Sigmoid colon (tissue), 7 donors: ENCODE results near the gene PLEKHG4B. TPM values are rescaled to one million over a fixed set of nuclear protein-coding genes. Genes with fewer than 3 reads are reported as not detected.
"Not testable (repeated sequence)": the region's sequence is repeated elsewhere in the genome, so short reads cannot be mapped to it uniquely, and the experiment has no call there.

Experiments
- DNase-seq: peaks from one replicate; pipeline ENCODE4 v3.0.0-alpha.2; 2019
- H3K27ac ChIP-seq, 4 donors: fragments of 200-600 bp; sonication (generic); one replicate each; pipeline ENCODE4 v1.5.1; 2016 to 2019; ENCODE audit warnings: mild to moderate bottlenecking in 1 of 4
- H3K27me3 ChIP-seq, 3 donors: fragments of 200-600 bp; sonication (generic); one replicate each; pipeline ENCODE4 v1.5.1; 2019; ENCODE audit warnings: mild to moderate bottlenecking in 1 of 3
- H3K36me3 ChIP-seq, 4 donors: fragments of 200-600 bp; sonication (generic); one replicate each; pipeline ENCODE4 v1.5.1; 2016 to 2019
- H3K4me1 ChIP-seq, 4 donors: fragments of 200-600 bp; sonication (generic); one replicate each; pipeline ENCODE4 v1.5.1; 2017 to 2019
- H3K4me3 ChIP-seq, 4 donors: fragments of 200-600 bp; sonication (generic); one replicate each; pipeline ENCODE4 v1.5.1; 2017 to 2019; ENCODE audit warnings: mild to moderate bottlenecking in 2 of 4, moderate library complexity in 1 of 4
- H3K9me3 ChIP-seq, 4 donors: fragments of 200-600 bp in 3 of 4; sonication (generic) in 3 of 4; one replicate each; pipeline versions ENCODE4 v1.5.1 to v1.6.1; 2013 to 2019
- CTCF ChIP-seq, 4 experiments: fragments of 450-650 bp in 3 of 4; fragments of 200-600 bp in 1 of 4; IDR thresholded peaks; one replicate each; pipeline ENCODE4 v1.5.1; 2016 to 2019; ENCODE audit warnings: antibody characterized with exemption in 4 of 4, mild to moderate bottlenecking in 3 of 4, moderate library complexity in 2 of 4
- EP300 ChIP-seq, 4 donors: sonication (generic); formaldehyde crosslinking; IDR thresholded peaks; one replicate each; pipeline ENCODE4 v1.6.1; 2017; ENCODE audit warnings: antibody characterized with exemption in 4 of 4
- POLR2A ChIP-seq, 2 donors: fragments of 450-650 bp; IDR thresholded peaks; one replicate each; pipeline ENCODE4 v1.6.1; 2016; ENCODE audit warnings: antibody characterized with exemption in 2 of 2, mild to moderate bottlenecking in 2 of 2, moderate library complexity in 2 of 2
- POLR2AphosphoS5 ChIP-seq, 4 donors: sonication (generic); formaldehyde crosslinking; IDR thresholded peaks; one replicate each; pipeline ENCODE4 v1.6.1; 2017; ENCODE audit warnings: antibody characterized with exemption in 4 of 4
- WGBS, 2 donors: extraction: QIAGEN DNeasy Blood & Tissue Kit; methylation state at CpG; one replicate each; pipeline ENCODE4 v1.1.7; 2013; 5-methylcytosine and 5-hydroxymethylcytosine counted together
- intact Hi-C: fragments of 100-400 bp; cut with DNase I; formaldehyde crosslinking; loops from one replicate; pipeline ENCODE4 v1.15.1; 2023
- polyA plus RNA-seq, 3 donors: library from polyadenylated mRNA; stranded (reverse); fragments of 200-250 nt; gene quantifications; one replicate each; pipeline ENCODE4 v1.2.3, GENCODE V29; 2013
- total RNA-seq, 4 donors: library from RNA; depleted of rRNA; stranded (reverse); fragments of >200 nt; gene quantifications; one replicate each; pipeline ENCODE4 v1.1.0, GENCODE V29; 2016
- donor health status: healthy with polysubstance abuse.
- donor health status: Bipolar disorder and iron deficiency.
- donor health status: healthy.

PLEKHG4B gene
- total and polyA plus RNA-seq, 7 donors = 0.04 to 1.9 (median 0.36) TPM; not detected in 2

DNA sequence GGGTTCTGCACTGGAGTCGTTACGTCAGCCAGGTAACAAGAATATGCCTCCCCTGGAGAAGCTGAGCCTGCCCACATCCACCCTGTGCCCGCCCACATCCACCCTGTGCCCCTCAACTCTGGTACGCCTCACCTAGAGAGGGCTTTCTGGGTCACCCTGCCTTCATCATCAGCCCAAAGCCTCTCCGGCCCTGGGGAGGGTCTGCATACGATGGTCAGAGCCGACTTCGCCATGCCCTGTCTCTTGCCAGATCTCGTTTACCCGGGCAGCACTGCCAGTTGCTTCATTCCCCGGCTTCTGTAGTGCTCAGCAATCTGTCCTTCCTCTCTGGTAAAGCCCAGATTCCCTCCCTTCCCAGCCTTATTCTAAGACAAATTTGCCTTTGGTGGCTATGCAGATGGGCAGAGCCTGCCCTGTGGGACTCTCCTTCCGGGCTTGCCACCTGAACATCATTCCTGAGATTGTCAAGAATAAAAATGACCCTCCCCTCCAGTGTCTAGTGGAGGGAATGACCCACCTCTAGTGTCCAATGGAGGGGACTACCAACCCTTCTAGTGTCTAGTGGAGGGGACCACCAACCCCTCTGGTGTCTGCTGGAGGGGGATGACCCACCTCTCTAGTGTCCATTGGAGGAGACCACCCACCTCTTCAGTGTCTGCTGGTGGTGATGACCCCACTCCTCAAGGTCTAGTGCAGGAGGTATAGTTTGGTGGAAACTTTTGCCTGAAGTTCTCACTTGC, 3.4 kb downstream of the PLEKHG4B start:
- H3K4me1 ChIP-seq = peaks cover 0 to 11% (median 5%) of the 10 kb centered on the region in 4 donors
- H3K4me3 ChIP-seq = no peak overlapping the region
- intact Hi-C loops = no loop called here
- 79 to 88% methylated on average over 12 of the region's 12 CpGs for WGBS, 2 donors
- DNase-seq = no peak
- no peaks in the 10 kb centered on the region for H3K36me3 ChIP-seq
- no peaks in the 10 kb centered on the region for H3K9me3 ChIP-seq
- peaks cover 16 to 77% (median 47%) of the 10 kb centered on the region in 3 donors for H3K27me3 ChIP-seq
- no peak overlapping the region for H3K27ac ChIP-seq
- TF ChIP-seq POLR2AphosphoS5 (IDR thresholded peaks at IDR 0.05) (no peak), POLR2A (IDR thresholded peaks at IDR 0.05) (no peak), EP300 (IDR thresholded peaks at IDR 0.05) (no peak), CTCF (IDR thresholded peaks at IDR 0.05) (no peak)

GRCh38 chr5:96976-97660, 5.2 kb downstream of the PLEKHG4B start:
- peaks cover 10 to 64% (median 32%) of the 10 kb centered on the region in 3 donors for H3K27me3 ChIP-seq

DNA sequence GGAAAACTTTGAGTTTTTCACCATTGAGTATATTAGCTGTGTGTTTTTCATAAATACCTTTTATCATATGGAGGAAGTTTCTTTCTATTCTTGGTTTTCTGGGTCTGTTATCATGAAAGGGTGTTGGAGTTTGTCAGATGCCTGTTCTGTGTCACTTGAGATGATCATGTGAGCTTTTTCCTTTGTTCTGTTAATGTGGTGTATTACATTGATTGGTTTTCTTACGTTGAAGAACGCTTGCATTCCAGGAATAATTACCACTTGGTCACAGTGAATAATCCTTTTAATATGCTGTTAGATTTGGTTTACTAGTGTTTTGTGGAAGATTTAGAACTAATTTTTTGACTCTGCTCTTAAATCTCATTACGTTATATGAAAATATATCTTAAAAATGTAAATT, 7.8 kb downstream of the PLEKHG4B start:
- Histone ChIP-seq H3K4me3 (no peak overlapping the region), H3K27ac (no peak overlapping the region), H3K27me3 (peaks cover 0 to 39% (median 10%) of the 10 kb centered on the region in 3 donors), H3K36me3 (no peaks in the 10 kb centered on the region), H3K4me1 (no peaks in the 10 kb centered on the region), H3K9me3 (no peaks in the 10 kb centered on the region)
- no peak for DNase-seq
- intact Hi-C loops = no loop called here
- TF ChIP-seq POLR2A (IDR thresholded peaks at IDR 0.05) (no peak), CTCF (IDR thresholded peaks at IDR 0.05) (no peak)
- WGBS, 2 donors = 84 to 87% methylated on average over 3 of the region's 3 CpGs

More at GRCh38 chr5:96976-97660, 5.2 kb downstream of the PLEKHG4B start:
- no peaks in the 10 kb centered on the region for H3K36me3 ChIP-seq
- 62 to 70% methylated on average over 17 of the region's 17 CpGs for WGBS, 2 donors
- intact Hi-C loops = no loop called here
- H3K4me3 ChIP-seq = no peak overlapping the region
- no peak for DNase-seq
- H3K27ac ChIP-seq = no peak overlapping the region
- TF ChIP-seq POLR2A (IDR thresholded peaks at IDR 0.05) = no peak
- no peak for TF ChIP-seq EP300 (IDR thresholded peaks at IDR 0.05)
- TF ChIP-seq POLR2AphosphoS5 (IDR thresholded peaks at IDR 0.05) = no peak
- TF ChIP-seq CTCF (IDR thresholded peaks at IDR 0.05) = no peak
- H3K4me1 ChIP-seq = peaks cover 0 to 3% (median 0%) of the 10 kb centered on the region in 4 donors
- H3K9me3 ChIP-seq = no peaks in the 10 kb centered on the region

DNA sequence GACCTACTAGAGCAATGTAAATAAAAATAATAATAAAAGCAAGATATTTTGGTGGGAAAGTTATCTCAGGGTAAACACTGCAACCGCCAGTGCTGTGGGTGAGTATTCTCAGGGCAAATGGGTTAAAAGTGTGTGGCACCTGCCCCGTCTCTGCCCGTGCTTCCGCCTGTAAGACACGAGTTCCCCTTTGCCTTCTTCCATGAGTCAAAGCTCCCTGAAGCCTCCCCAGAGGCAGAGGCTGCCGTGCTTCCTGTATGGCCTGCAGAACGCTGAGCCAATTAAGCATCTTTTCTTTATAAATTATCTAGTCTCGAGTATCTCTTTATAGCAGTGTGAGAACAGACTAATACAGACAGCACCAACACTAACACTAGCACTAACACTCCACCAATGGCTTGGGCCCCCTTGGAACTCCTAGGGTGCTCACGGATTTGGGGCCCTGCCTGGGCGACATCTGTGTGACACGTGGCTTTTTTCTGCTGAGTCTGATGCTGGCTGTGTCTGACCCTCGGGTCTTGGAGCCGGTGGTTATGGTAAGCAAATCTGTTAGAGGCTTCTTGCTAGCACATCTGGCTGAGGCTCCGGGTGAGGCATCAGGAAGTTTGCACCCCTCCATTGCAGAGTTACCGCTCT, 10.6 kb downstream of the PLEKHG4B start:
- no peak for DNase-seq
- Histone ChIP-seq H3K27ac (no peak overlapping the region), H3K9me3 (no peaks in the 10 kb centered on the region), H3K4me3 (no peak overlapping the region), H3K4me1 (no peaks in the 10 kb centered on the region), H3K36me3 (no peaks in the 10 kb centered on the region), H3K27me3 (peaks cover 0 to 40% (median 10%) of the 10 kb centered on the region in 3 donors)
- intact Hi-C loops = no loop called here
- WGBS, 2 donors = 48 to 59% methylated on average over 15 of the region's 15 CpGs
- TF ChIP-seq POLR2A (IDR thresholded peaks at IDR 0.05) (no peak), CTCF (IDR thresholded peaks at IDR 0.05) (no peak), POLR2AphosphoS5 (IDR thresholded peaks at IDR 0.05) (no peak), EP300 (IDR thresholded peaks at IDR 0.05) (no peak)

DNA sequence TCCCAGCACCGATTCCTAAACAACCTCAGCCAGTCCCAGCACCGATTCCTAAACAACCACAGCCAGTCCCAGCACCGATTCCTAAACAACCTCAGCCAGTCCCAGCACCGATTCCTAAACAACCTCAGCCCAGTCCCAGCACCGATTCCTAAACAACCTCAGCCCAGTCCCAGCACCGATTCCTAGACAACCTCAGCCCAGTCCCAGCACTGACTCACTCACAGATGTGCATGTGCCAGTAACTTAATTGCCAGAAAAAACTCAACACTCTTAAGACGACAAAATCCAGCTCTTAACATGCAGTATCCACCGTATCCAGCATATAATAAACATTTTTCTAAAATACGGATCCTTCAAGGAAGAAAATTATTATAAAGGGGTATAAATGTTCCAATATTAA, 12.1 kb downstream of the PLEKHG4B start:
- H3K36me3 ChIP-seq, intact Hi-C loops, DNase-seq, H3K9me3 ChIP-seq, H3K4me1 ChIP-seq, H3K4me3 ChIP-seq, H3K27ac ChIP-seq: not testable (repeated sequence)
- 78 to 83% methylated on average over 9 of the region's 9 CpGs for WGBS, 2 donors
- peaks cover 0 to 47% (median 10%) of the 10 kb centered on the region in 3 donors for H3K27me3 ChIP-seq
